ENCODE results near the gene CYS1.
"Not testable (repeated sequence)": the region's sequence is repeated elsewhere in the genome, so short reads cannot be mapped to it uniquely, and the experiment has no call there.

GRCh38 chr2:10010861-10011605 lies 69.2 kb downstream of the CYS1 start:
- not testable (repeated sequence) for TF ChIP-seq CTCF, POLR2A (IDR thresholded peaks at IDR 0.05)
